Ovary (tissue), 3 donors: ENCODE measurements around the gene ST6GAL1.
"Not testable (repeated sequence)": the region's sequence is repeated elsewhere in the genome, so short reads cannot be mapped to it uniquely, and the experiment has no call there.

ENCODE experiments used
- EP300 ChIP-seq: sonication (generic); formaldehyde crosslinking; IDR thresholded peaks from one replicate; pipeline ENCODE4 v1.6.1; 2017; ENCODE audit warnings: antibody characterized with exemption
- POLR2A ChIP-seq: fragments of 450-650 bp; IDR thresholded peaks from one replicate; pipeline ENCODE4 v1.6.1; 2017; ENCODE audit warnings: antibody characterized with exemption, mild to moderate bottlenecking, moderate library complexity
- TF ChIP-seq, protein P1 (sequence below), 3 donors: fragments of 450-650 bp in 2 of 3; fragments of 200-600 bp in 1 of 3; IDR thresholded peaks; one replicate each; pipeline versions ENCODE4 v1.5.1 to v1.8.0; 2016 to 2022; ENCODE audit warnings: antibody characterized with exemption in 3 of 3, mild to moderate bottlenecking in 1 of 3
- donor health status: DM: no; HTN: no; CAD: no.

DNA sequence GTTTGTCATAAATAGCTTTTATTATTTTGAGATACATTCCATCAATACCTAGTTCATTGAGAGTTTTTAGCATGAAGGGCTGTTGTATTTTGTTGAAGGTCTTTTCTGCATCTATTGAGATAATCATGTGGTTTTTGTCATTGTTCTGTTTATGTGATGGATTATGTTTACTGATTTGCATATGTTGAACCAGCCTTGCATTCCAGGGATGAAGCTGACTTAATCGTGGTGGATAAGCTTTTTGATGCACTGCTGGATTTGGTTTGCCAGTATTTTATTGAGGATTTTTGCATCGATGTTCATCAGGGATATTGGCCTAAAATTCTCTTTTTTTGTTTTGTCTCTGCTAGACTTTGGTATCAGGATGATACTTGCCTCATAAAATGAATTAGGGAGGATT is 124.1 kb downstream of the ST6GAL1 start:
- TF ChIP-seq, protein P1, sequence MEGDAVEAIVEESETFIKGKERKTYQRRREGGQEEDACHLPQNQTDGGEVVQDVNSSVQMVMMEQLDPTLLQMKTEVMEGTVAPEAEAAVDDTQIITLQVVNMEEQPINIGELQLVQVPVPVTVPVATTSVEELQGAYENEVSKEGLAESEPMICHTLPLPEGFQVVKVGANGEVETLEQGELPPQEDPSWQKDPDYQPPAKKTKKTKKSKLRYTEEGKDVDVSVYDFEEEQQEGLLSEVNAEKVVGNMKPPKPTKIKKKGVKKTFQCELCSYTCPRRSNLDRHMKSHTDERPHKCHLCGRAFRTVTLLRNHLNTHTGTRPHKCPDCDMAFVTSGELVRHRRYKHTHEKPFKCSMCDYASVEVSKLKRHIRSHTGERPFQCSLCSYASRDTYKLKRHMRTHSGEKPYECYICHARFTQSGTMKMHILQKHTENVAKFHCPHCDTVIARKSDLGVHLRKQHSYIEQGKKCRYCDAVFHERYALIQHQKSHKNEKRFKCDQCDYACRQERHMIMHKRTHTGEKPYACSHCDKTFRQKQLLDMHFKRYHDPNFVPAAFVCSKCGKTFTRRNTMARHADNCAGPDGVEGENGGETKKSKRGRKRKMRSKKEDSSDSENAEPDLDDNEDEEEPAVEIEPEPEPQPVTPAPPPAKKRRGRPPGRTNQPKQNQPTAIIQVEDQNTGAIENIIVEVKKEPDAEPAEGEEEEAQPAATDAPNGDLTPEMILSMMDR (IDR thresholded peaks at IDR 0.05): not testable (repeated sequence)
- not testable (repeated sequence) for TF ChIP-seq POLR2A, EP300
